ENCODE measurements around the gene FAM163A. TPM values are rescaled to one million over a fixed set of nuclear protein-coding genes. Genes with fewer than 3 reads are reported as not detected.
"Not testable (repeated sequence)": the region's sequence is repeated elsewhere in the genome, so short reads cannot be mapped to it uniquely, and the experiment has no call there.

Gene FAM163A
- total RNA-seq, 3 donors from 2014 or later (not counting 1 experiment from before 2014, with no cell fraction given) = not detected

- ATAC-seq = no peak
- Mint-ChIP-seq H3K4me1 (no peaks in the 10 kb centered on the region), H3K4me3 (no peak overlapping the region), H3K27me3 (ENCODE audit: low read depth in 2 of 2) (no peaks in the 10 kb centered on the region), H3K9me3 (no peaks in the 10 kb centered on the region), H3K36me3 (peaks cover 14% of the 10 kb centered on the region), H3K27ac (no peak overlapping the region)
- Histone ChIP-seq H3K27me3 (ENCODE audit: control insufficient read depth, insufficient read depth, low read length) (no peaks in the 10 kb centered on the region), H3K27ac (ENCODE audit: low read length) (no peak overlapping the region), H3K36me3 (ENCODE audit: control insufficient read depth, insufficient read depth, low read length) (peaks cover 43% of the 10 kb centered on the region), H3K4me1 (ENCODE audit: control insufficient read depth, insufficient read depth, low read length) (no peaks in the 10 kb centered on the region), H3K4me3 (ENCODE audit: low read length) (no peak overlapping the region), H3K9me3 (ENCODE audit: control insufficient read depth, insufficient read depth, low read length) (no peaks in the 10 kb centered on the region)
- no peak for TF ChIP-seq CTCF (IDR thresholded peaks at IDR 0.05)
- WGBS (ENCODE audit: insufficient coverage) = no CpG with 5 or more reads among the region's 1 CpG
- intact Hi-C loops (cut with micrococcal nuclease) = no loop called here
- DNase-seq = no peak
These were observed 110.0 kb downstream of the FAM163A start for GRCh38 chr1:179853102-179853501.

GRCh38 chr1:179855831-179856230 lies 112.7 kb downstream of the FAM163A start:
- H3K4me3 ChIP-seq (ENCODE audit: low read length); H3K9me3 ChIP-seq (ENCODE audit: control insufficient read depth, insufficient read depth, low read length); H3K4me1 Mint-ChIP-seq; H3K27me3 ChIP-seq (ENCODE audit: control insufficient read depth, insufficient read depth, low read length); H3K27ac ChIP-seq (ENCODE audit: low read length); intact Hi-C loops (cut with micrococcal nuclease); H3K9me3 Mint-ChIP-seq; ATAC-seq; H3K4me1 ChIP-seq (ENCODE audit: control insufficient read depth, insufficient read depth, low read length); H3K27ac Mint-ChIP-seq; DNase-seq; H3K27me3 Mint-ChIP-seq (ENCODE audit: low read depth in 2 of 2); H3K4me3 Mint-ChIP-seq: not testable (repeated sequence)
- peaks cover 20% of the 10 kb centered on the region for H3K36me3 ChIP-seq (ENCODE audit: control insufficient read depth, insufficient read depth, low read length)
- WGBS (ENCODE audit: insufficient coverage) = 95% methylated on average over 2 of the region's 4 CpGs
- H3K36me3 Mint-ChIP-seq = peaks cover 13% of the 10 kb centered on the region

GRCh38 chr1:179856296-179856695 lies 113.2 kb downstream of the FAM163A start:
- peaks cover 8% of the 10 kb centered on the region for H3K36me3 Mint-ChIP-seq
- H3K4me1 ChIP-seq (ENCODE audit: control insufficient read depth, insufficient read depth, low read length) = no peaks in the 10 kb centered on the region
- H3K27ac ChIP-seq (ENCODE audit: low read length) = no peak overlapping the region
- no peak overlapping the region for H3K27ac Mint-ChIP-seq
- H3K9me3 ChIP-seq (ENCODE audit: control insufficient read depth, insufficient read depth, low read length) = no peaks in the 10 kb centered on the region
- H3K4me3 ChIP-seq (ENCODE audit: low read length) = no peak overlapping the region
- DNase-seq = no peak
- WGBS (ENCODE audit: insufficient coverage) = 100% methylated on average over 1 of the region's 2 CpGs
- no peak overlapping the region for H3K4me3 Mint-ChIP-seq
- peak in 1 of 3 donors; percentile 44 for ATAC-seq
- peaks cover 0 to 8% of the 10 kb centered on the region in 2 donors for H3K4me1 Mint-ChIP-seq
- H3K27me3 Mint-ChIP-seq (ENCODE audit: low read depth in 2 of 2) = no peaks in the 10 kb centered on the region
- intact Hi-C loops (cut with micrococcal nuclease) = no loop called here
- no peak for TF ChIP-seq CTCF (IDR thresholded peaks at IDR 0.05)
- H3K9me3 Mint-ChIP-seq = no peaks in the 10 kb centered on the region
- H3K27me3 ChIP-seq (ENCODE audit: control insufficient read depth, insufficient read depth, low read length) = no peaks in the 10 kb centered on the region
- peaks cover 16% of the 10 kb centered on the region for H3K36me3 ChIP-seq (ENCODE audit: control insufficient read depth, insufficient read depth, low read length)

GRCh38 chr1:179857009-179857408 lies 113.9 kb downstream of the FAM163A start:
- Mint-ChIP-seq H3K4me3 (no peak overlapping the region), H3K9me3 (no peaks in the 10 kb centered on the region), H3K36me3 (peaks cover under 1% of the 10 kb centered on the region), H3K27me3 (ENCODE audit: low read depth in 2 of 2) (no peaks in the 10 kb centered on the region), H3K27ac (no peak overlapping the region), H3K4me1 (peaks cover 0 to 8% of the 10 kb centered on the region in 2 donors)
- WGBS (ENCODE audit: insufficient coverage) = 100% methylated on average over 4 of the region's 4 CpGs
- Histone ChIP-seq H3K4me3 (ENCODE audit: low read length) (no peak overlapping the region), H3K9me3 (ENCODE audit: control insufficient read depth, insufficient read depth, low read length) (no peaks in the 10 kb centered on the region), H3K4me1 (ENCODE audit: control insufficient read depth, insufficient read depth, low read length) (no peaks in the 10 kb centered on the region), H3K27me3 (ENCODE audit: control insufficient read depth, insufficient read depth, low read length) (no peaks in the 10 kb centered on the region), H3K36me3 (ENCODE audit: control insufficient read depth, insufficient read depth, low read length) (peaks cover 11% of the 10 kb centered on the region), H3K27ac (ENCODE audit: low read length) (no peak overlapping the region)
- TF ChIP-seq CTCF (IDR thresholded peaks at IDR 0.05) = no peak
- DNase-seq (no peak), ATAC-seq (no peak)
- intact Hi-C loops (cut with micrococcal nuclease) = no loop called here
